WI38 (cell line): Measurements from ENCODE around the gene DNAH8.

Experiments used
- H3K4me3 ChIP-seq: 2 replicates; pipeline ENCODE4 v1.5.1; 2011; ENCODE audit warnings: low read depth, mild to moderate bottlenecking, control low read depth, low read length
- TF ChIP-seq, protein P1 (sequence below): IDR thresholded peaks from 2 replicates; pipeline ENCODE4 v1.5.1; 2012; ENCODE audit warnings: low read depth, mild to moderate bottlenecking, control low read depth, low read length

Gene DNAH8

DNA sequence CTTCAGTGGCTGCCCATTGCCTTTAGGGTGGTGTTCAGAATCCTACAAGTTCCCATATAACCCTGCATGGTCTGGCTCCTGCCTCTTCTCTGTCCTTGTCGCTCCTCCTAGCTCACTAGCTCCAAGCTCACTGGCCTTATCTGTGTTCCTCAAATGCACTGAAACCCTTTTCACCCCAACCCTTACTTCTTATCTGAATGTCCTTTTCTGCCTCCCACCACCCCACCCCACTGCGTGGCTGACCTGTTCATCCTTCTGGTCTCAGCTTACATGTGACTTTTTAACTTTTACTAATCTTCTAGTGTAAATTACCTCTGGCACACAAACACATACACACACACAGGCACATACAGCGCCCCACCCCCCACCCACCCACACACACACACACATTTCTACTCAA, 292.5 kb downstream of the DNAH8 start:
- H3K4me3 ChIP-seq: no peak overlapping the region
- TF ChIP-seq, protein P1, sequence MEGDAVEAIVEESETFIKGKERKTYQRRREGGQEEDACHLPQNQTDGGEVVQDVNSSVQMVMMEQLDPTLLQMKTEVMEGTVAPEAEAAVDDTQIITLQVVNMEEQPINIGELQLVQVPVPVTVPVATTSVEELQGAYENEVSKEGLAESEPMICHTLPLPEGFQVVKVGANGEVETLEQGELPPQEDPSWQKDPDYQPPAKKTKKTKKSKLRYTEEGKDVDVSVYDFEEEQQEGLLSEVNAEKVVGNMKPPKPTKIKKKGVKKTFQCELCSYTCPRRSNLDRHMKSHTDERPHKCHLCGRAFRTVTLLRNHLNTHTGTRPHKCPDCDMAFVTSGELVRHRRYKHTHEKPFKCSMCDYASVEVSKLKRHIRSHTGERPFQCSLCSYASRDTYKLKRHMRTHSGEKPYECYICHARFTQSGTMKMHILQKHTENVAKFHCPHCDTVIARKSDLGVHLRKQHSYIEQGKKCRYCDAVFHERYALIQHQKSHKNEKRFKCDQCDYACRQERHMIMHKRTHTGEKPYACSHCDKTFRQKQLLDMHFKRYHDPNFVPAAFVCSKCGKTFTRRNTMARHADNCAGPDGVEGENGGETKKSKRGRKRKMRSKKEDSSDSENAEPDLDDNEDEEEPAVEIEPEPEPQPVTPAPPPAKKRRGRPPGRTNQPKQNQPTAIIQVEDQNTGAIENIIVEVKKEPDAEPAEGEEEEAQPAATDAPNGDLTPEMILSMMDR: no peak

DNA sequence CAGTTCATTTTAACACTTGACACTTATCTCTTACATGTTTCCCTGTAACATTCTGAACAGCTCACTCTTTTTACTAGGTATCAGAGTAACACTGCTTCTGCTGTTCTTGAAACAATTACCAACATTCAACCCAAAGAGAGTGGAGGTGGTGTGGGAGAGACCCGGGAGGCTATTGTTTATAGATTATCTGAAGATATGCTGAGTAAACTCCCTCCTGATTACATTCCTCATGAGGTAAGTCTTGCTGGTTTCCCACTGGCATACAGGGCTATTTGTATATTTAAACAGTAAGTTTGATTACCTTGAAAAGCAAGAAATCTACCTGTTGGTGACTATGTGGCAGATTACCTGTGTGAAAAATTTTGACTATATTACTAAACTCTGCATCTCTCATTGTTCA, 293.6 kb downstream of the DNAH8 start:
- no peak overlapping the region for H3K4me3 ChIP-seq

DNA sequence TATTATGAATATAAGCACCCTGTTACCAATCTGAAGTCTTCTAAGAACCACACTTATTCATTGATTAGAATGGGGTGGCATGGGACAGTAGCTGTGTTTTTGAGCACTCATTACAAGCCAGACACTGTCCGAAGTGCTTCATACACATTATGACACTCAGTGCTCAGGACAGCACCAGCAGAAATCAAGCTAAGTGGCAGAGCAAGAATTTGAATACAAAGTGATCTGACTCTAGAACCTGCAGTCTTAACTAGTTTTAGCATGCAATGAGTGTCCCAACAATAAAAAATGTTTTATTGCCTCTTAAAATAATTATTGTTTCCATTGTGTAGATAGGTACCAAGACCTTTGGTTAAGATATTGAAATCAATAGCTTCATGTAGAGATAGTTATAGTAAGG, 294.4 kb downstream of the DNAH8 start:
- no peak overlapping the region for H3K4me3 ChIP-seq
- TF ChIP-seq, protein P1: no peak

More for the DNA sequence above, 293.6 kb downstream of the DNAH8 start:
- TF ChIP-seq, protein P1: no peak

DNA sequence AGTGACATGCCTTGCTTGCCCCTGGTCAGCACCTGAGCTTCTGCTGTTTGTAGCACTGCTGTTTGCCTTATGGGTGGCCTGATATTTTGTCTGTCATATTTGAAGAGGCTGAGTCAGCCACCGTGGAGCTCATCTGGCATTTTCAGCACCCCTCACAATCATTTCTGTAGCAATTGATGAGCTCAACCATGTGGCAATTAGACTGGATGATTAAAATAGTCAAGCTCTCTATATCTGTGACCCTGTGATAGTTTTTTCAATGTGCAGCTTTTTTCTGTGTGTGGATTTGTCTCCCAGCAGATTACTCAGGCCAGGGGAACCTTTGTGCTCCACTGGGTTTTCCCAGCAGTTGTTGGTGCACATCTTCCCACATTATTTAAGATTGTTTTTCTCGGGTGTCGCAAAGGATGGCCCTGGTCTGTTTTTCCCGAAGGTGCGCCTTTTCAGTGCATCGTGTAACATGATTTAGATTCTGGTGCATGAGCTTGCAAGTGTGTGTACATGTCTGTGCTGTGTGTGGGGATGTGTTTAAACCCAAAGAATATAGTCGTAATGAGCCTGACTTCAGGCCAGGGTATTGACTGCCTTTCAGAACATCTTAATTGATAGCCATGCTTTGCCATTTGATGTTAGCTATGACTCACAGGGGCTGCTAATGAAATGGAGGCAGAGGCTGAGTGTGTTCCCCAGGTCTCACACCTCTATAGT, 301.9 kb downstream of the DNAH8 start:
- H3K4me3 ChIP-seq: no peak overlapping the region
- TF ChIP-seq, protein P1: no peak

GRCh38 chr6:39017547-39017880, 302.4 kb downstream of the DNAH8 start:
- H3K4me3 ChIP-seq: no peak overlapping the region
- TF ChIP-seq, protein P1: no peak

DNA sequence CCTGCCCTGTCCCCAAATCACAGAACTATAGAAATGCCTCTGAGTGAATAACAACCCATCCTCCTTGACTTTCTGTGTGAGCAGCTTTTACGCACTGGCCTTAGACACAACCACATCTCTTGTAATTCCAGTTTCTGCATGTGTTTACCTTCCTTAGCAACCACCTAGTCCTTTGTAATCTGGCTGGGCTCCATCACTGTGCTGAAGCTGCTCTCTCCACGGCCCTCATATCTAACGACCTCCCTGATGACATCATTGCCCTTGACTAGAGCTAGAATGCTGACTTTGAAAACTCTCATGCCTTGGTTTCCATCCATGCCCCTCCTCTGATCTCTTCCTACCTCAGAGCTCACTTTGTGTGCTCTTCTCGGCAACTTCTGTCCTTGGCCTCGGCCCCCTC, 303.0 kb downstream of the DNAH8 start:
- no peak overlapping the region for H3K4me3 ChIP-seq
- TF ChIP-seq, protein P1: no peak

- TF ChIP-seq, protein P1: no peak
Observed at GRCh38 chr6:39020136-39020535, 305.0 kb downstream of the DNAH8 start.

More at GRCh38 chr6:39020136-39020535, 305.0 kb downstream of the DNAH8 start:
- no peak overlapping the region for H3K4me3 ChIP-seq
